ENCODE results near the gene ZNF773.
A peak's percentile ranks its signal among the peaks of the same experiment; 100 is the strongest.
"Not testable (repeated sequence)": the region's sequence is repeated elsewhere in the genome, so short reads cannot be mapped to it uniquely, and the experiment has no call there.

The ZNF773 gene

GRCh38 chr19:57499680-57500395 lies at the start of gene ZNF773:
Gene ZNF773 (plus strand): TSS chr19:57499938. CDS start chr19:57500081, 143 bp downstream.
- DNase-seq, result peak; percentile 97

- no peak for DNase-seq
Observed at GRCh38 chr19:57452307-57452706, 47.4 kb upstream of the ZNF773 start.

DNA sequence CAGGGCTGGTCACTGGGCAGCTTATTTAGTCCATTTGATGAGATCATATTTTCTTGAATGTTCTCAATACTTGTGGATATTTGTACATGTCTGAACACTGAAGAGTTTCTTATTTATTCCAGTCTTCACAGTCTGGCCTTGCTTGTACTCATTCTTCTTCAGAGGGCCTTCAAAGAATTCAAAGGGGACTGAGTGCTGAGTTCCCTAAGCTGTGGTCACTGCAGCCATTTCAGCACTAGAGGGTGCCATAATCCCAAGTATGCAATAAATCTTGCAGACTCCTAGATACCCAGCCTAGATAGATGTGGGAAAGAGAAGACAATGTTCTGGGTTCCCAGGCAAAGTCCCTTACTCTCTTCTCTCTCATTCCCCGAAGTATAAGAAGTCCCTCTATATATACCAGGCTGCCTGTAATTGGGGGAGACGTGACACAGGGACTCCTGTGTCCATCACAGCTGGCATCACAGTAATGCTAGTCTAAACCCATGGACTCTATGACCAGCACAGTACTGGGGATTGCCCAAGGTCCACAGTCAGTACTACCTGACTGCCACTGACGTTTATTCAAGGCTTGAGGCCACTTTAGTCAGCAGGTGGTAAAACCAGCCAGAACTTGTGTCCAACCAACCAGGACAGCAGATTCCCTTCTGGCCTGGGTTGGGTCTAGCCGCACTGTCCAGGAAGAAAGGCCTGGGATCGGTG lies 33.9 kb upstream of the ZNF773 start:
- peak; percentile 51 for DNase-seq

GRCh38 chr19:57466489-57466888 lies 33.2 kb upstream of the ZNF773 start:
- no peak for DNase-seq

GRCh38 chr19:57473646-57474045 lies 26.1 kb upstream of the ZNF773 start:
- DNase-seq, result no peak

DNA sequence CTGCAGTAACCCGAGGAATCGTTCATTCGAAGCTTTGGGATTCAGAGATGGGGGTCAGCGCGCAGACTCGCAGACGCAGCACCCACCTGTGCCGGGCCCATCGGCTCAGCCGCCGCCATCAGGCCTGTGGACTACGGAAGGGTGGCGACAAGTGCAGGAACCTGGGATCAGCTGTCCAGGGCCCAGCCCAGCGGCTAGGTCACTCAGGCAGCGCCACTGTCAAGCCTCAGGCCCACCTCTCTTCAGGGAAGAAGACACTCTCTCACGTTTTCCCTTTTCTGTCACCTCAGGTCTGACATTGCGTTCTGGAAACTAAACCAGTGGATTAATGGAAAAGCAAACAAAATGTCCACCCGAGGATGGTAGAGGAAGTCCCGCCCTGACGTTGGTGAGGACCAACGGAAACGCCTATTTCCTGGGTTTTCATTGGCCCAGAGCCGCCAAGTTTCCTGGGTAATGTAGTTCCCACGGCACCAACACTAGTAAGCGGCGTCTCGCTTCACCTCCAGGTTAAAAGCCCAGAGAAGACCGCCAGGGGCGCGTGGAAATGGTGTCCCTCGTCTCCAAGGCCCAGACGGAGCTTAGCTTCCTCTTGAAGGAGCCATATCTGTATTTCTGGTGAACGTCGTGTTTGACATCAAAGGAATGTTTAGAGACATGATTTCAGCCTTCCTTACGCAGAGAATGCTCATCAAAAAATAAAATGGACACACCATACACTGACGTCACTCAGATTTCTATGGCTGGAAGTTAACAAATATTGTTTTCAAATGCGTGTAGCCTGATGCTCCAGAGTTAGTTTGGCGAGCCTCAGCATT lies 22.3 kb upstream of the ZNF773 start, which contains the start of gene ZNF772:
ZNF772 (minus strand) TSS at position 376 of the 818 bp plus-strand sequence; CDS start at position 119, 257 bp downstream.
- DNase-seq, result peak; percentile 99

- DNase-seq, result peak; percentile 92
Observed at GRCh38 chr19:57487477-57488298, 12.1 kb upstream of the ZNF773 start, which contains the start of gene ZNF419. Gene ZNF419 (plus strand): TSS chr19:57487750. CDS start chr19:57487951, 201 bp downstream.

GRCh38 chr19:57488299-57488644 lies 11.5 kb upstream of the ZNF773 start:
- not testable (repeated sequence) for DNase-seq

GRCh38 chr19:57499332-57499679 lies 432 bp upstream of the ZNF773 start:
- DNase-seq, result not testable (repeated sequence)

DNA sequence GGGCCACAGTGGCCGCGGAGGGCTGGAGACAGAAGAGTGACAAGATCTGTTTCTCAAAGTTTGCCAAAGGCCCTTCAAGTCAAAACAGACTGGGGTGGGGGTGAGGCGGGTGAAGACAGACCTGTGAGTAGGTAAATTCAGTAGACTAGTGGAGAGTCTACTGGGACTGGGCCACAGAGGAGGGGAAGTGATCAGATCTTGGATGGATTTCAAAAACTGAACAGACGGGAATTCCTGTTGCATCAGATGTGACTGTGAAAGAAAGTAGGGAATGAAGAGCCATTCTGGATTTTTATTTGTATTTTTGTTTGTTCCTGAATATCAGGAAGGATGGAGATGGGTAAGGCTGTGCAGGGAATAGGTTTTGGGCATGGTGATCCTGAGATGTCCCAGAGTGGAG lies 662 bp downstream of the ZNF773 start:
- peak; percentile 38 for DNase-seq

GRCh38 chr19:57506163-57506562 lies 6.4 kb downstream of the ZNF773 start:
- no peak for DNase-seq

- DNase-seq, result no peak
Observed at GRCh38 chr19:57511484-57511883, 11.7 kb downstream of the ZNF773 start.

DNA sequence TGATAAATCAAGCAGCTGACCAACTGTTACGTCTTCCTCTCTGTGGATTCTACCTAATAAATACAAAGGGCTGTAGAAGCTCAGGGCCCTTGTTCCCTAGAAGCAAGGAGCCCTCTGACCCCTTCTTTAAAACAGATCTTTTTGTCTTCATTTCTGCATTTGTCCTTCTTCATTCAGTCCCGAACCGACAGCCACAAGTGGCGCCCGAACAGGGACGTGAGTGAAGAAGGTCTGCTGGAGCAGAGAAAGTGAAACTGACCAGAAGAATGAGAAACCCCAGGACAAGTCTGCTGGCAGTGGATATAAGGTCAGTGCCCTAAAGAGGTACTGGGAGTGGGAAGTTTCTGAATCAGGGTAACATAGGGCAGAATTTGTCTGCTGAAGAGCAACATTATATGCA lies 13.1 kb downstream of the ZNF773 start:
- peak; percentile 47 for DNase-seq

DNA sequence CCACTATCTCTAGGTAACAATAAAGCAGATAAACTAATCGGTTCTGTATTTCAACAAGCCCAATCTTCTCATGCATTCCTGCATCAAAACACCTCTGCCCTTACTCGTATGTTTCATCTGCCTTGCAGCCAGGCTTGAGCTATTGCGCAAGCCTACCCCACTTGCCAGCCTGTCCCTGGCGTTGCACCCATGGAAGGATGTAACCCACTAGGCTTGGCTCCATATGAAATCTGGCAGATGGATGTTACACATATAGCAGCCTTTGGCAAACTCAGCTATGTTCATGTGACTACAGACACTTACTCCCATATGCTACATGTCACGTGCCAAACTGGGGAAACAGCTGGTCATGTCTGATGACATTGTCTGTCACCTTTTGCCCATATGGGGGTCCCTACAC lies 15.5 kb downstream of the ZNF773 start:
- DNase-seq, result no peak

GRCh38 chr19:57518021-57518420 lies 18.3 kb downstream of the ZNF773 start:
- DNase-seq, result not testable (repeated sequence)

DNA sequence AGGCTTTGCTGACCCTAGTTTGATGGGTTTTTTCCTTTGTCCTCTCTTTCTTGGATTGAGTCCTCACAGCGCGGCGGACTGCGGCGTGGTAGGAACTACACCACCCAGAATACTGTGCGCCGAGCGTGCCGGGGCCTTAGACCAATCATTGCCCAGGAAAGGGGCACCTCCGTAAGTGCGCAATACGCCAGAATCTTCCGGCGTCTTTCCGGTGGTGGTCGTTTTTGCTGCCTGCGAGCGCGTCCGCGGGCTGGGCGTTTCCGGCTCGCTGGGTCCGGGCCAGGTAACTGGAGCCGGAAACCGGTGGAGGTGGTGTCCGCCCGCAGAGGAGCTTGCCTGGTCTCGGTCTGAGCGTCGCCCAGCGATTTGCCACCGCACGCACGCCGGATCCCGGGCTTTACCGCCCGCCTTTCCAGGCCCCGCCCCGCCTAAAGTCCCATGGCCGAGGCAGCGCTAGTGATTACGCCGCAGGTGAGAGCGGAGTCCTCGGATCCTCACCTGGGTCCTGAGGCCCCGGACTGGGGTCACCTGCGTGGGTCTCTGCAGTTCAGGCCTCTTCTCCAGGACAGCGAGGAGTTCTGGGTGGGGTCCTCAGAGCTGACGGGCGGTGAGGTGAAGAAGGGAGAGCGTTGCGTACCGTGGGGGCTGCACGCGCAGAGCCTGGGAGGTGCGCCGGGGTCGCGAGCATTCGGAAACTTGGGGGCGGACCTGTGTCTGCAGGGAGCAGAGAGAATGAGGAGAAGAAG lies 27.6 kb downstream of the ZNF773 start, which contains the start of gene ZNF549:
ZNF549 (plus strand) TSS at position 221 of the 746 bp plus-strand sequence; CDS start at position 439, 218 bp downstream.
- peak; percentile 99 for DNase-seq

- DNase-seq, result no peak
Observed at GRCh38 chr19:57537953-57538547, 38.3 kb downstream of the ZNF773 start.

DNA sequence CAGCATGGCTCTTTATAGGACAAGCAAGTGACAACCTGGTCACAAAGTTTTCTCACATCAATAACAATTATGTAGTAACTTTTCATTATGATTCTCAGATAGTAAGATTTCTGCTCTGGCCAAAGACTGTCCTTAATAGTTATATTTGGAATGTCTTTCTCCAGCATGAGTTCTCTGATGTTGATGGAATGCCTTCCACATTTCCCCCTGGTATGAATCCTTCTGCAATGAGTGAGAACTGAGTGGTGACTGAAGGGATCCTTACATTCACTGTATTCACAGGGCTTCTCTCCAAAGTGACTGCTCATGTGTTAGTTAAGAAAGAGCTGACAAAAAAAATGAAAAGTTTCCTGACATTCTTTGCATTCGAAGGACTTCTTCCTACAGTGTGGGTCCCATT lies 46.8 kb downstream of the ZNF773 start:
- DNase-seq, result no peak

- no peak for DNase-seq
Observed at GRCh38 chr19:57552432-57552831, 52.7 kb downstream of the ZNF773 start.

- DNase-seq, result no peak
Observed at GRCh38 chr19:57557659-57558058, 57.9 kb downstream of the ZNF773 start.
